HG03045 (cell line): ENCODE results near the gene MOB4.
"Not testable (repeated sequence)": the region's sequence is repeated elsewhere in the genome, so short reads cannot be mapped to it uniquely, and the experiment has no call there.

Experiments
- ATAC-seq: cut with Tn5 transposase; IDR thresholded peaks from one replicate; pipeline ENCODE4 v1.9.1; 2021; ENCODE audit warnings: mild to moderate bottlenecking, moderate library complexity; ENCODE audit not compliant: unreplicated experiment

Gene MOB4

GRCh38 chr2:197580166-197580565 lies 64.3 kb downstream of the MOB4 start:
- not testable (repeated sequence) for ATAC-seq

DNA sequence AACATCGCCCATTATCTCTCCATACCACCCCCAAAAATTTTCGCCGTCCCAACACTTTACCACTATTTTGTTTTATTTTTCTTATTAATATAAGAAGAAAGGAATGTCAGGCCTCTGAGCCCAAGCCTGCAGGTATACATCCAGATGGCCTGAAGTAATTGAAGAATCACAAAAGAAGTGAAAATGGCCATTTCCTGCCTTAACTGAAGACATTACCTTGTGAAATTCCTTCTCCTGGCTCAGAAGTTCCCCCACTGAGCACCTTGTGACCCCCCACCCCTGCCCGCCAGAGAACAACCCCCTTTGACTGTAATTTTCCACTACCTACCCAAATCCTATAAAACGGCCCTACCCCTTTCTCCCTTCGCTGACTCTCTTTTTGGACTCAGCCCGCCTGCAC lies 71.4 kb downstream of the MOB4 start:
- not testable (repeated sequence) for ATAC-seq

DNA sequence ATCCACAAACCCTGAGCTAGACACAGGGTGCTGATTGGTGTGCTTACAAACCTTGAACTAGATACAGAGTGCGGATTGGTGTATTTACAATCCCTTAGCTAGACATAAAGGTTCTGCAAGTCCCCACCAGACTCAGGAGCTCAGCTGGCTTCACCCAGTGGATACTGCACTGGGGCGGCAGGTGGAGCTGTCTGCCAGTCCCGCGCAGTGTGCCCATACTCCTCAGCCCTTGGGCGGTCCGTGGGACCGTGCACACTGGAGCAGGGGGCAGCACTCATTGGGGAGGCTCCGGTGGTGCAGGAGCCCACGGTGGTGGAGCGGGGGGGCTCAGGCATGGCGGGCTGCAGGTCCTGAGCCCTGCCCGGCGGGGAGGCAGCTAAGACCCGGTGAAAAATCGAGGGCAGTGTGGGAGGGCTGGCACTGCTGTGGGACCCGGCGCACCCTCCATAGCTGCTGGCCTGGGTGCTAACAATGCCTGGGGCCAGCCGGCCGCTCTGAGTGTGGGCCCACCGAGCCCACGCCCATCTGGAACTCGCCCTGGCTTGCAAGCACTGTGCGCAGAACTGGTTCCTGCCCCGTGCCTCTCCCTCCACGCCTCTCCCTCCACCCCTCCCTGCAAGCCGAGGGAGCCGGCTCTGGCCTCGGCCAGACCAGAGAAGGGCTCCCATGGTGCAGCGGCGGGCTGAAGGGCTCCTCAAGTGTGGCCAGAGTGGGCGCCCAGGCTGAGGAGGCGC lies 75.6 kb downstream of the MOB4 start:
- ATAC-seq = no peak

DNA sequence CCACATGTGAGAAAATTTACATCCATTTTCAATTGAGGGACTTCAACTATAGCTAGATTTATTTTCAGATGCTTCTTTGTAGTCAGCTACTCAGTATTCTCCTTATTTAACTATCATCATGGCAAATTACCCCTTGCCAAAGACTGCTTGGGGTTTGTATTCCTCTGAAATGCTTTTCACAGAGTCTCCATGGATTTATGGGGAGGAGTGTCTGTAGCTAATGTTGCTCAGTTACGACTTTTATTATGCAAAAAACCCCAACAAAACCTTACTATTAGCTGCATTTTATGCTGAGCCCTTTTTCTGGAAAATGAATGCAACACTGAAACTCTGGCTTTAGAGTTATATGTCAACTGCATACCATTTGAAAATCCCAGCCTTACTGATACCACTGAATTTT lies 80.9 kb downstream of the MOB4 start:
- ATAC-seq = no peak

- ATAC-seq = no peak
Observed at GRCh38 chr2:197597166-197597565, 81.3 kb downstream of the MOB4 start.

DNA sequence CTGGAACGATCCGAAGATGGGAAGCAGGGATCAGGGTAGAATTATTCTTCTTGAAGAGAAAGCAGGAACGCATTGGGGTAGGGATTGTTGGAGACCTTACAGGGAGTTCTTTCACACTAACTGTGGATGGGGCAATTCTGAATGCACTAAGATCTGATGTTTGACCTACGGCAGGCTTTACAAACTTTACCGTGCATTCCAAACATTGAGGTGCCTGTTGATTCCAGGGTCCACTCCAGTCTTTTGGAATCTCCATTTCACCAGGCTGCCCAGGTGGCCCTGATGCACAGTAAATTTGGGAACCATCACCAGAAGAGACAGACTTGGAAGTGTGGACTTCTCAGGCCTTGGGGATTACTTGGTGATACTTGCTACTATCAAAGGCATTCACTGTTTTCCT lies 82.6 kb downstream of the MOB4 start:
- no peak for ATAC-seq

DNA sequence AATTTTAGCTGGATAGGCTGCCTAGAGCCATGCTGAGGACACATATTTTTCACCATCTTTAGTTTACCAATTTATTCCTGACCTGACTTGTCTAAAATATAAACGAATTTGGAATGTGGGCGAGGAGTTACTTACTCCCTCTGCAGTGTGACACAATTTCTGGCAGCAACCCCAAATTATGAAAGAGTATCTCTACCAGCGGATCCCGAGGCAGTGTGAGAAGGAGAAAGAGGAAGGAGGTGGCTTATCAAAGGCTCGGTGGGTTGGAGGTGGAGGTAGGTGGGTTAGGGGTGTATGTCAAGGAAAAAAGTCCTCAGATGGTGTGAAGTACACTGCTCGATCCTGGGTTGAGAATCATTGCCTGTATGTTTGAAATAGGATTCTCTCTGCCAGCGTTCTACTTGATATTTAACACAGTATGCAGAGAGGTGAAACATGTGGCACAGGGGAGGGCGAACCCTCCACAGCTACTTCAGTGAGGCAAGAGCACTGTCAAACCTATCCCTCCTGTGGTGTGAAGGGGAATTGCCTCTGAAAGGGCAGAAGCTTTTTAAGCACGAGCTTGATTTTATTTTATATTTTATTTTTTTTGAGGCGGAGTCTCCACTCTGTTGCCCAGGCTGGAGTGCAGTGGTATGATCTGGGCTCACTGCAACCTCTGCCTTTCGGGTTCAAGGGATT lies 83.6 kb downstream of the MOB4 start:
- no peak for ATAC-seq

GRCh38 chr2:197600306-197600705 lies 84.4 kb downstream of the MOB4 start:
- ATAC-seq = no peak

- no peak for ATAC-seq
Observed at GRCh38 chr2:197601726-197602125, 85.9 kb downstream of the MOB4 start.
